Panc1 (cell line): ENCODE measurements around the gene IFI44.

ENCODE experiments used
- TF ChIP-seq, protein P1 (sequence below): fragments of 450-650 bp; IDR thresholded peaks from 2 replicates; pipeline ENCODE4 v1.5.1; 2017; ENCODE audit warnings: mild to moderate bottlenecking
- TF ChIP-seq, protein P2 (sequence below), 2 experiments: IDR thresholded peaks; 2 replicates each; pipeline ENCODE4 v1.6.1; 2011 to 2012; ENCODE audit warnings: low read depth in 2 of 2, control low read depth in 1 of 2, low read length in 1 of 2, mild to moderate bottlenecking in 1 of 2, moderate library complexity in 1 of 2; ENCODE audit not compliant: insufficient read depth in 1 of 2

DNA sequence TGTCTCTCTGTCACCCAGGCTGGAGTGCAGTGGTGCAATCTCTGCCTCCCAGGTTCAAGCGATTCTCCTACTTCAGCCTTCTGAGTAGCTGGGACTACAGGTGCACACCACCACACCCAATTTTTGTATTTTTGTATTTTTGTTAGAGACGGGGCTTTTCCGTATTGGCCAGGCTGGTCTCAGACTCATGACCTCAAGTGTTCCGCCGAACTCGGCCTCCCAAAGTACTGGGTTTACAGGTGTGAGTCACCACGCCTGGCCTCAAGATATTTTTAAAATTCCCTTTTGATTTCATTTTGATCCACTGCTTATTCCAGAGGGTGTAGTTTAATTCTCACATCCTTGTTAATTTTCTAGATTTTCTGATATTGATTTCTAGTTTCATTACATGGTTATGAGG lies 25.6 kb upstream of the IFI44 start:
- TF ChIP-seq, protein P1, sequence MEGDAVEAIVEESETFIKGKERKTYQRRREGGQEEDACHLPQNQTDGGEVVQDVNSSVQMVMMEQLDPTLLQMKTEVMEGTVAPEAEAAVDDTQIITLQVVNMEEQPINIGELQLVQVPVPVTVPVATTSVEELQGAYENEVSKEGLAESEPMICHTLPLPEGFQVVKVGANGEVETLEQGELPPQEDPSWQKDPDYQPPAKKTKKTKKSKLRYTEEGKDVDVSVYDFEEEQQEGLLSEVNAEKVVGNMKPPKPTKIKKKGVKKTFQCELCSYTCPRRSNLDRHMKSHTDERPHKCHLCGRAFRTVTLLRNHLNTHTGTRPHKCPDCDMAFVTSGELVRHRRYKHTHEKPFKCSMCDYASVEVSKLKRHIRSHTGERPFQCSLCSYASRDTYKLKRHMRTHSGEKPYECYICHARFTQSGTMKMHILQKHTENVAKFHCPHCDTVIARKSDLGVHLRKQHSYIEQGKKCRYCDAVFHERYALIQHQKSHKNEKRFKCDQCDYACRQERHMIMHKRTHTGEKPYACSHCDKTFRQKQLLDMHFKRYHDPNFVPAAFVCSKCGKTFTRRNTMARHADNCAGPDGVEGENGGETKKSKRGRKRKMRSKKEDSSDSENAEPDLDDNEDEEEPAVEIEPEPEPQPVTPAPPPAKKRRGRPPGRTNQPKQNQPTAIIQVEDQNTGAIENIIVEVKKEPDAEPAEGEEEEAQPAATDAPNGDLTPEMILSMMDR: no peak
- TF ChIP-seq, protein P2, sequence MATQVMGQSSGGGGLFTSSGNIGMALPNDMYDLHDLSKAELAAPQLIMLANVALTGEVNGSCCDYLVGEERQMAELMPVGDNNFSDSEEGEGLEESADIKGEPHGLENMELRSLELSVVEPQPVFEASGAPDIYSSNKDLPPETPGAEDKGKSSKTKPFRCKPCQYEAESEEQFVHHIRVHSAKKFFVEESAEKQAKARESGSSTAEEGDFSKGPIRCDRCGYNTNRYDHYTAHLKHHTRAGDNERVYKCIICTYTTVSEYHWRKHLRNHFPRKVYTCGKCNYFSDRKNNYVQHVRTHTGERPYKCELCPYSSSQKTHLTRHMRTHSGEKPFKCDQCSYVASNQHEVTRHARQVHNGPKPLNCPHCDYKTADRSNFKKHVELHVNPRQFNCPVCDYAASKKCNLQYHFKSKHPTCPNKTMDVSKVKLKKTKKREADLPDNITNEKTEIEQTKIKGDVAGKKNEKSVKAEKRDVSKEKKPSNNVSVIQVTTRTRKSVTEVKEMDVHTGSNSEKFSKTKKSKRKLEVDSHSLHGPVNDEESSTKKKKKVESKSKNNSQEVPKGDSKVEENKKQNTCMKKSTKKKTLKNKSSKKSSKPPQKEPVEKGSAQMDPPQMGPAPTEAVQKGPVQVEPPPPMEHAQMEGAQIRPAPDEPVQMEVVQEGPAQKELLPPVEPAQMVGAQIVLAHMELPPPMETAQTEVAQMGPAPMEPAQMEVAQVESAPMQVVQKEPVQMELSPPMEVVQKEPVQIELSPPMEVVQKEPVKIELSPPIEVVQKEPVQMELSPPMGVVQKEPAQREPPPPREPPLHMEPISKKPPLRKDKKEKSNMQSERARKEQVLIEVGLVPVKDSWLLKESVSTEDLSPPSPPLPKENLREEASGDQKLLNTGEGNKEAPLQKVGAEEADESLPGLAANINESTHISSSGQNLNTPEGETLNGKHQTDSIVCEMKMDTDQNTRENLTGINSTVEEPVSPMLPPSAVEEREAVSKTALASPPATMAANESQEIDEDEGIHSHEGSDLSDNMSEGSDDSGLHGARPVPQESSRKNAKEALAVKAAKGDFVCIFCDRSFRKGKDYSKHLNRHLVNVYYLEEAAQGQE (IDR thresholded peaks at IDR 0.05; ENCODE audit: insufficient read depth in 1 of 2, low read depth in 2 of 2, low read length in 1 of 2): no peak
